Stimulated activated CD8-positive, alpha-beta memory T cell treated with anti-CD3 and anti-CD28 coated beads, Interleukin-7, amount 100 ng/mL, for 48 hours (primary cell): Measurements from ENCODE around the gene LUZP1.

Experiments used
- DNase-seq, 2 donors: peaks; one replicate each; pipeline ENCODE4 v3.0.0-alpha.2; 2020; ENCODE audit warnings: low read depth in 1 of 2; ENCODE audit errors: extremely low read depth in 1 of 2

Gene LUZP1

DNA sequence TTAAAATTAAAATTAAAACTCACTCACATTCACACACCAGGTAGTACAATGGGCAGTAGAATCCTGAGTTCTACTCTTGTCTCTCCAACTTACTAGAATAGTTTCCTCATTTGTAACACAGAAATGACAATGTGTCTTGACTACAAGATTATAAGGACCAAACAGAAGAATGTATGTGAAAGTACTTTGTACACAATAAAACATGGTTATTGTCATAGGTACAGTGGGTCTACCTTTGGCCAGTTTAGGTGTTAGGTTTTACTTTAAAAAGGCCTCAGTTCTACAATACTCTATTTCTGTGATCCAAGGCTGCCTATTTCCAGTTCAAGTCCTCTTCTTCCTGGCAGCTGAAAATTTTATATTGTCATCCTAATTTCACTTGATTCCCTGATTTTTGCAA is 50.2 kb downstream of the LUZP1 start:
- no peak for DNase-seq

DNA sequence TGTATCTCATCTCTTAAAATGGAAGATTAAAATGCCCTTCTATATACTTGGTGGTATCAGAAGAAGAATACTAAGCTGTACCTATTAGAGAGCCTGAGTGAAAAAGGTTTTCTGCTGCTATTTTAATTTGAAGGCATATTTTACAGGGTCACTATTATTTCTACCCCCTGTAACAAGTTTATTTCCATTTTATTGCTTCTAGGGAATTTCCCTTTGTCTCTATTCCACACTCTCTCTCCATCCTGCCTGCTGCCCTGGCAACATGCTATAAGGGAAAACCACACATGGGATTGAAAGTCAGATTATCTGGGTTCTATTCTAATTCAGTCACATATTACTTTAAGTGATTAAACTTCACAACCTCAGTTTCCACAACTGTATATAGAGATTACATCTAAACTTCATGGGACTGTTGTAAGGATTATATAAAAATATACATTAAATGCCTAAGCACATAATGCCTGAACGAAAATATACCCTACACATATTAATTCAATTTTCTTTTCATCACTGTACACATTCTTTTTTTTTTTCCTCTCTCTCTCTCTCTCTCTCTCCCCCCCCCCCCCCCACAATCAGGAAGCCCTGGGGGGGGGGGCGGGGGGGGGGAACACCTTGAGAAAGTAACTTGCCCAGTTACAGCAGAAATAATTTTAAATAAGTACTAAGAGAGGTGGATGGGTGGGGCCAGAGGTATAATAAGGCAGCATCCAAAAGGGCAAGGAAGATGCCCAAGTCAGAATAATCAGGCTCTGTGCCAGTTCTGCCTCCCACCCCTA is 51.5 kb downstream of the LUZP1 start:
- DNase-seq, result no peak

- no peak for DNase-seq
Measured at GRCh38 chr1:23116216-23116836, 52.3 kb downstream of the LUZP1 start.

DNA sequence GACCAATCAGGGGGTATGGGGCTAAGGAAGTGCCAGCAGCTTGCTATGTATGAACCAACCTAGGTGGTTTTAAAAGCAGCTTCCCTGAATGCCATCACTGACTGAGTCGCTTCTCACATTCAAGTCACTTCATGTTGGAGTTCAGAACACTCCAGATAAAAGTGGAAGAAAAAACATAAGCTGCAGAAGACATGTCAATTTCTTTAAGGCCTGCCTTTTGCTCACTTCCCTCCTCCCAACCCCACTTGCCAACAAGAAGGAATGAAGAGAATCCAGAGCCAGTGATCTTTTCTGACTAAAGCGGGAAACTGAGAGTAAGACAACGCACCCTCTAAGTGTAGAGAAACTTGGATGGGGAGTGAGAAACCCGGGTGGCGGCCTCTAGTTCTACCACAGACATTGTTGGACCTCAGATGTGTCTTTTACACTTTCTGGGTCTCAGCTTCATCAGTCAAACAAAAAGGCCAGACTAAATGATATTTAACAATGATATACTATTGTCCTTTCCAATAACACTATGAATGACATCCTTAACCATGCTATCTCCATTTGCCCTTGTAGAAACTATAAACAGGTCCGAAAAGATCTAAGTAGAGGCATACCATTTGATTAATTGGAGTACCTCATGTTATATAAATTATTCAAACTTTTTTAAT is 54.1 kb downstream of the LUZP1 start:
- DNase-seq, result no peak

GRCh38 chr1:23111600-23112535 is 56.8 kb downstream of the LUZP1 start:
- no peak for DNase-seq

- no peak for DNase-seq
Measured at GRCh38 chr1:23110391-23110790, 58.3 kb downstream of the LUZP1 start.

DNA sequence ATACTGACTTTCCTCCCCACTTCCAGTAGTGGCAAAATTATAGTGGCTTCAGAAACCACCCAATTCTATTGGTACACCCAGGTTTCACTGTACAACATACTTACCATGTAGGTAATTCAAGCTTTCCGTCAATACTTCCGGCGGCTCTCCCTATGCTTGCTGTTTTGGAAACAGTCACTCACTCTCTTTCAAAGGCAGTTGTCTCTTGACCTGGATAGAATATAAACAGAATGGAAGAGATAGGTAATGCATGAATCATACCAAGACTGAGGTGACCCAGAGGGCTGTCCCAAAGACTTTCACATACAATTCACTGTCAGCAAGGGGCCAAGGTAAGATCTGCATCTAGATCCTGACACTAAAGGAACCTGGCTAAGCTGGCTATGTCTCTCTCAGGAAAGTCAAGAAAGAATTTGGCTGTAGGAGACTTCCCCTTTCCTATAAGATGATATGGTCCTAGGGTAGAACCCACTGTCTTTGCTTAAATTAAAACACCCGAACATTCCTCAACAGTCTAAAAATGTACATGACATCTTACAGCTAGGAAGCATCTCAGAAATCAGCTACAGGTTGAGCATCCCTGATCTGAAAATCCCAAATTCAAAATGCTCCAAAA is 59.6 kb downstream of the LUZP1 start:
- no peak for DNase-seq

DNA sequence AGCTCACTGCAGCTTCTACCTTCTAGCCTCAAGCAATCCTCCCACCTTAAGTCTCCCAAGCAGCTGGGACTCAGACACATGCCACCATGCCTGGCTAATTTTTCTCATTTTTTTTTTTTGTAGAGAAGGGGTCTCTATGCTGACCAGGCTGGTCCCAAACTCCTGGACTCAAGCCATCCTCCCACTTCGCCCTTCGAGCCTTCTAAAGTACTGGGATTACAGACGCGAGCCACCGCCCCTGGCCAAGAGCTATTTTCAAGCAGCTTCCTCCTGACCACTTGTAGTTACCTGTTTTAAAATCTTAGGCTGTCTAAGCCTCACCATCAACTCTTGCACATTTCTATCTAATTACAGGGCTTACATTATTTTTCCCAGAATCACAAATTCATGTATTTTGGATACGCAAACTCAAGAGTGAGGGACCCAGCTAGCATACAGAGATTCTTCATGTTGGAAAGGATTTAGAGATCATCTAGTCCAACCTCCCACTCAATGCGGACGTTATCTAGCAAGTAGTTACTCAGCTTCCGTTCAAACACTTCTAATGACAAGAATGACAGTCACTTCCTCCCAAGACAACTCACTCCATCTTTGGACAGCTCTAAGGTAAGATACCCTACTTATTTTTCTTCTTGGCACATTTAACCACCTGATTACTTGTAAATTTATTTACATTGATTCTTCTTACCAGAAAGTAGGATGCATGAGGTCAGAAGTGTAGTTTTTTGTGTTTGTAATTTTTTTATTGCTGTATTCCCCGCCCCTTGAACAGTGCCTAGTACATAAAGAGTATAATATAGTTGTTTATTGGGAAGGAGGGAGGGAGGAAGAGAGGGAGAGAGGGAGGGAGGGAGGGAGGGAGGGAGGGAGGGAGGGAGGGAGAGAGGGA is 65.4 kb downstream of the LUZP1 start:
- DNase-seq, result peak in 1 of 2 donors; percentile 14

GRCh38 chr1:23102289-23102688 is 66.4 kb downstream of the LUZP1 start:
- DNase-seq, result no peak

DNA sequence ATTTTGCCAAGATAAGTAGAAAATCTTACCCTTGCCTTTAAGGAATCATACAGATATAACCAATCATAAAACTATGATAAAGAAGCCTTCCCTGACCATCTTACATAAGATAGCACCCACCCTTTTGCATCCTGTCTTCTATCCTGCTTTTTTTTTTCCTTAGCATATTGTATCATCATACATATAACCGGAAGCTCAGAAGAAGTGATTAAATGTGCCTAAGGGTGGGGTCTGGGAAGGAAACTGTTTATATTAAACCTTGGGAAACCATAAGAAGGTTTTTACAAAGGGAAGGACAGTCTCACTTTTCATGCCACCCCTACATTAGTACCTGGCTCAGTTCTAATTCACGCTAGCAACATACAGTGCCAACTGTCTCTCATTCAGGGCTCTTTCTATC is 66.8 kb downstream of the LUZP1 start:
- no peak for DNase-seq

- DNase-seq, result no peak
Measured at GRCh38 chr1:23101101-23101827, 67.4 kb downstream of the LUZP1 start.

- peak; percentile 15 to 40 for DNase-seq
Measured at GRCh38 chr1:23100074-23100748, 68.4 kb downstream of the LUZP1 start.

DNA sequence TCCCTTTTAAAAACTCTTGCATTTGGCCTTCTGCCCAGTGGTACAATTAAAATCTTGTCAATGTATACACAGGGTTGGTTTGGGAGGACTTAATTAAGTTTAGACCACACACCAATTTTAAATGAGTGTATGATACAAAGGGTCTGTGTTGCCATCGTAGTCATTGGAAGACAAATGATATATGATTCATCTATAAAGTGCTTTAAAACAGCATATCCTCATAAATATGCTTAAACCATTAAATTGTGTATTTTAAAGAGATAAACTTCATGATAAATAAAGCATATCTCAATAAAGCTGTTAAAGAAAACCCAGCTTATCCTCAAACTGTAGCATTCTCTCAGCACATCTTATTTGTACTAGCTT is 69.5 kb downstream of the LUZP1 start:
- no peak for DNase-seq

DNA sequence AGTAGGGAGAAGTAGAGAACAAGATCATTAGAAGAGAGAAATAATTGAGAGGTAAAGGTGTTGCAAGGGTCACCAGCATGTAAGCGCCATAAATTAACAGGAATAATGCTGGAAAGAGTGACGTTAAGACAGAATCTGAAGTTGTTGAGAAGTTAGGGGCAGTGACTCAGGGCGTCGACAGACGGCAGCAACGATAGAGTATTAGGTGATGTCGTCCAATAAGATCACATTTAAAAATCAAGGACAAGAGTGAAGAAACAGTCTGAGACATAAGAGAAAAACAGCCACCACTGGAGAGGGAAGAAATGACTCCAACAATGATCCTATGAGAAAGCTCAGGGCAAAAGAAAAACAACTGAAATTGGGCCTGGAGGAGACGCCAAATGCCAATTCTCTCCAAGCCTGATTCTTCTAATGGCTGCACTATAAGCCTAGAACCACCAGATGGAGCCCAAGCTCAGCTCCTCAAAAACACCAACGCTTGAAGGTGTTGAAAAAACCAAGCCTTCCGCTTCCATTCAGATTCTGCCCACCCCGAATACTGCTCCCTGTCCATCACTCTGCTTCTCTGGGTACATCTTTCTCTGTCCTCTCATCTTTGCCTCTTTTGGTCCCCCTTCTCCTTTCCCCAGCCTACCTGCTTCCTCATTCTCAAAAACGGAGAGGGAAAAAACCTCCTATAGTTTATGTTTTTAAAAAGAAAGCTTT is 70.0 kb downstream of the LUZP1 start:
- peak; percentile 18 to 23 for DNase-seq

- DNase-seq, result no peak
Measured at GRCh38 chr1:23097316-23097715, 71.3 kb downstream of the LUZP1 start.

DNA sequence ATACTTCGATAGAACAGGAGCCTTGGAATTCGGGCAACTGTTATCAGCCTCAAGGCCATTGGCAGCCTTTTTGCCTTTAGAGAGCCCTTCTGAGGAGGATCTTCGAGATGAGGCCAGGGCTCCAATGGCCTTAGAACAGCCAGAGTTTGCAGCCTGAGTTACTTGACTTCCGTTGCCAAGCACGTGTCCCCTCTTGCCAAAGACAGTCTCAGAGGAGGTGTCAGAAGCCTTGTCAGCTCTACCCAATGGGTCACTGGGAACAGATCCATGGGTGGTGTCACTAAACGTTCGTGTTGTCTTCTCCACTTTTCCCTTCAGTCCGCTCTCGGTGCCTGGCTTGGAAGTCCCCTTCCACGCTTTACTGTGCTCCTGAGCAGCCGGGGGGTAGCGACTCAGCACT is 76.2 kb downstream of the LUZP1 start:
- DNase-seq, result no peak

- no peak for DNase-seq
Measured at GRCh38 chr1:23091545-23091944, 77.1 kb downstream of the LUZP1 start.

DNA sequence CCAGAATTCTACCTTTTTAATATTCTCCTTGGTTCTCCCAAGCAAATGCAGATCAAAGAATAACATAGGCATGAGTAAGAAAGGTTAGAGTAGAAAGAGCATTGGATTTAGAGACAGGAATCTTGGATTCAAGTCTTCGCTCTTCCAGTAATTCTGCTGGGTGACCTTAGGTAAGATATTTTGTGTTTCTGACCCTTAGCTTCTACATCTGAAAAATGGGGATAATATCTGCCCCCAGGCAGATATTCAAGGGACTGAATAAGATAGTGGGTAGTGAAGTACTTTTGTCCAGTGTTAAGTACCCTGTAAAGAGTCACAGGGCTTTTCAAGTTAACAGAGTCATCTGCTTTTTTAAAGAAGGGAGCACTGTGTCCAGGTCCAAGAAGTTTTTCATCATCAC is 78.6 kb downstream of the LUZP1 start:
- no peak for DNase-seq
